OCI-LY7 (cell line): ENCODE results near the gene MFSD8. TPM values are rescaled to one million over a fixed set of nuclear protein-coding genes. Genes with fewer than 3 reads are reported as not detected.
A peak's percentile ranks its signal among the peaks of the same experiment; 100 is the strongest.
"Not testable (repeated sequence)": the region's sequence is repeated elsewhere in the genome, so short reads cannot be mapped to it uniquely, and the experiment has no call there.

Experiments
- BruUV-seq: library from RNA; stranded (reverse); fragments of 400-500 nt; replicated peaks from 2 replicates; lab custom pipeline; 2021; lab: Mats Ljungman, UMichigan
- CTCF ChIA-PET: fragments of 300-600 bp; sonication (Branson Sonifier 250); formaldehyde crosslinking; loops from one replicate; lab custom pipeline; 2022; ENCODE audit warnings: antibody characterized with exemption; ENCODE audit not compliant: unreplicated experiment; lab: Charles Lee
- POLR2A ChIA-PET: fragments of 300-600 bp; sonication (Branson Sonifier 250); formaldehyde crosslinking; loops from one replicate; lab custom pipeline; 2022; ENCODE audit warnings: antibody characterized with exemption; lab: Charles Lee
- DNase-seq: peaks from one replicate; pipeline ENCODE4 v3.0.0-alpha.2; 2015; ENCODE audit warnings: low spot score
- H2AFZ ChIP-seq: fragments of 200-600 bp; sonication (generic), shearing (Covaris generic); 2 replicates; pipeline ENCODE4 v1.6.1; 2014; ENCODE audit warnings: mild to moderate bottlenecking, antibody characterized with exemption, low read length, moderate library complexity
- H3K27ac ChIP-seq: fragments of 200-600 bp; sonication (generic); 2 replicates; pipeline ENCODE4 v1.5.1; 2014; ENCODE audit warnings: mixed run types, low read depth, mild to moderate bottlenecking, moderate library complexity, low read length, inconsistent platforms; ENCODE audit not compliant: poor library complexity, severe bottlenecking
- H3K36me3 ChIP-seq: fragments of 200-600 bp; sonication (generic); 2 replicates; pipeline ENCODE4 v1.6.1; 2014; ENCODE audit warnings: mild to moderate bottlenecking, antibody characterized with exemption, low read length, moderate library complexity, mixed read lengths; ENCODE audit not compliant: insufficient read depth
- H3K4me1 ChIP-seq: fragments of 200-600 bp; sonication (generic); 2 replicates; pipeline ENCODE4 v1.5.1; 2014; ENCODE audit warnings: mild to moderate bottlenecking, low read length; ENCODE audit not compliant: insufficient read depth, poor library complexity, severe bottlenecking
- H3K4me2 ChIP-seq: fragments of 200-600 bp; sonication (generic); 2 replicates; pipeline ENCODE4 v1.6.1; 2014; ENCODE audit warnings: mild to moderate bottlenecking, low read length
- H3K4me3 ChIP-seq: fragments of 200-600 bp; sonication (generic); 2 replicates; pipeline ENCODE4 v1.5.1; 2014; ENCODE audit warnings: mild to moderate bottlenecking, low read depth, low read length; ENCODE audit not compliant: poor library complexity, severe bottlenecking
- H3K79me2 ChIP-seq: fragments of 200-600 bp; sonication (generic); 2 replicates; pipeline ENCODE4 v1.6.1; 2016; ENCODE audit warnings: low read depth, mild to moderate bottlenecking, low read length, moderate library complexity, mixed read lengths; ENCODE audit not compliant: insufficient read depth
- H3K9me2 ChIP-seq: fragments of 200-600 bp; sonication (generic); 2 replicates; pipeline ENCODE4 v1.6.1; 2016; ENCODE audit warnings: mild to moderate bottlenecking, low read length, mixed read lengths; ENCODE audit not compliant: insufficient read depth
- H3K9me3 ChIP-seq: fragments of 200-600 bp; sonication (generic); 2 replicates; pipeline ENCODE4 v1.6.1; 2014; ENCODE audit warnings: mild to moderate bottlenecking, mixed run types, low read length, mixed read lengths
- H4K20me1 ChIP-seq: fragments of 200-600 bp; sonication (generic); 2 replicates; pipeline ENCODE4 v1.6.1; 2014; ENCODE audit warnings: mild to moderate bottlenecking, antibody characterized with exemption, low read length, moderate library complexity, mixed read lengths; ENCODE audit not compliant: insufficient read depth
- CTCF ChIP-seq: fragments of 200-600 bp; sonication (generic); conservative IDR thresholded peaks from 2 replicates; pipeline ENCODE4 v1.5.1; 2014; ENCODE audit warnings: mild to moderate bottlenecking, antibody characterized with exemption, low read length, moderate library complexity, mixed read lengths
- EZH2phosphoT487 ChIP-seq: fragments of 200-600 bp; sonication (generic); IDR thresholded peaks from 2 replicates; pipeline ENCODE4 v1.6.1; 2018; ENCODE audit warnings: low read depth, borderline replicate concordance, mild to moderate bottlenecking, mixed run types, antibody characterized with exemption, low read length, moderate library complexity, mixed read lengths
- intact Hi-C: fragments of 100-400 bp; cut with micrococcal nuclease; formaldehyde crosslinking; loops from one replicate; pipeline ENCODE4 v1.10.0; 2022; ENCODE audit not compliant: unreplicated experiment
- total RNA-seq, 2 experiments: library from RNA; depleted of rRNA in 1 of 2; stranded (reverse); fragments of >200 nt in 1 of 2; shearing (Covaris generic) in 1 of 2; gene quantifications; 2 replicates each; pipeline ENCODE4 v1.2.3, GENCODE V29; 2014 to 2022

MFSD8 gene
- total RNA-seq, 2 experiments from 2014 or later, result 15.9 to 19.8 TPM

- Histone ChIP-seq H2AFZ (no peak overlapping the region), H3K4me2 (no peak overlapping the region), H3K9me2 (no peaks in the 10 kb centered on the region), H3K4me3 (no peak overlapping the region), H3K36me3 (0 out of 2 replicates have a peak, but pooled peaks cover 5% of the 10 kb centered on the region), H3K79me2 (no peaks in the 10 kb centered on the region), H3K27ac (no peak overlapping the region), H3K9me3 (no peaks in the 10 kb centered on the region), H4K20me1 (no peaks in the 10 kb centered on the region), H3K4me1 (no peaks in the 10 kb centered on the region)
- CTCF ChIA-PET, result no interaction called here
- DNase-seq, result no peak
- intact Hi-C loops, result no loop called here
- no TSS peak for BruUV-seq
- no peak for TF ChIP-seq EZH2phosphoT487
- POLR2A ChIA-PET, result interaction anchor here (0.7 to 1.5 kb wide), 5 partner anchors 9 to 54 kb away, joined by 3 to 7 read pairs (median 4); no protein-coding TSS in a partner anchor
These were observed 41.6 kb upstream of the MFSD8 start for GRCh38 chr4:128006592-128006991.

GRCh38 chr4:127997534-127998388 is 32.8 kb upstream of the MFSD8 start:
- H3K4me1 ChIP-seq, result peaks cover 5% of the 10 kb centered on the region
- intact Hi-C loops, result no loop called here
- H3K36me3 ChIP-seq, result peaks cover 24% of the 10 kb centered on the region; the same call in 1 of the 2 replicates
- no peak overlapping the region for H3K4me3 ChIP-seq
- CTCF ChIA-PET, result no interaction called here
- DNase-seq, result peak; percentile 66
- peak overlapping the region; percentile 3 for H3K27ac ChIP-seq
- H3K9me2 ChIP-seq, result no peaks in the 10 kb centered on the region
- no peak overlapping the region for H2AFZ ChIP-seq
- TF ChIP-seq CTCF, result peak; percentile 72
- no peak for TF ChIP-seq EZH2phosphoT487
- BruUV-seq, result no TSS peak
- no peaks in the 10 kb centered on the region for H3K79me2 ChIP-seq
- H4K20me1 ChIP-seq, result no peaks in the 10 kb centered on the region
- POLR2A ChIA-PET, result interaction anchor here (0.7 to 1.0 kb wide), 5 partner anchors 9 to 335 kb away, joined by 3 to 5 read pairs (median 4); partner anchors contain the start of gene LARP1B
- no peak overlapping the region for H3K4me2 ChIP-seq
- H3K9me3 ChIP-seq, result peaks cover 7% of the 10 kb centered on the region

GRCh38 chr4:127996521-127996920 is 31.5 kb upstream of the MFSD8 start:
- BruUV-seq, H3K4me1 ChIP-seq, H3K79me2 ChIP-seq, DNase-seq, H2AFZ ChIP-seq, H4K20me1 ChIP-seq, H3K4me2 ChIP-seq, H3K27ac ChIP-seq, CTCF ChIA-PET, H3K4me3 ChIP-seq, POLR2A ChIA-PET, H3K9me2 ChIP-seq, H3K9me3 ChIP-seq, intact Hi-C loops: not testable (repeated sequence)
- peaks cover 22% of the 10 kb centered on the region; the same call in 1 of the 2 replicates for H3K36me3 ChIP-seq
